Activated naive CD8-positive, alpha-beta T cell treated with anti-CD3 and anti-CD28 coated beads, Interleukin-2, amount 50 U/mL, for 24 hours (primary cell): ENCODE results near the gene DHFR.
"Not testable (repeated sequence)": the region's sequence is repeated elsewhere in the genome, so short reads cannot be mapped to it uniquely, and the experiment has no call there.

ENCODE experiments used
- ATAC-seq: fragments of 150-1000 bp; cut with Tn5 transposase; one replicate; pipeline ENCODE4 v1.10.0; 2021
- DNase-seq: peaks from one replicate; pipeline ENCODE4 v3.0.0; 2021
- H3K27ac Mint-ChIP-seq: one replicate; pipeline ENCODE4 v1.8.0; 2021; ENCODE audit warnings: mild to moderate bottlenecking, mixed read lengths
- H3K27me3 Mint-ChIP-seq: one replicate; pipeline ENCODE4 v1.8.0; 2021; ENCODE audit warnings: mixed read lengths
- H3K36me3 Mint-ChIP-seq: one replicate; pipeline ENCODE4 v1.8.0; 2021; ENCODE audit warnings: low read depth, mixed read lengths
- H3K4me1 Mint-ChIP-seq: one replicate; pipeline ENCODE4 v1.8.0; 2021; ENCODE audit warnings: mixed read lengths
- H3K4me3 Mint-ChIP-seq: one replicate; pipeline ENCODE4 v1.8.0; 2021; ENCODE audit warnings: mild to moderate bottlenecking, moderate library complexity, mixed read lengths
- H3K9me3 Mint-ChIP-seq: one replicate; pipeline ENCODE4 v1.8.0; 2021; ENCODE audit warnings: mixed read lengths

DHFR gene

GRCh38 chr5:80668016-80668969, 13.5 kb upstream of the DHFR start:
- H3K27ac Mint-ChIP-seq = no peak overlapping the region
- no peaks in the 10 kb centered on the region for H3K9me3 Mint-ChIP-seq
- peaks cover 39% of the 10 kb centered on the region for H3K36me3 Mint-ChIP-seq
- no peaks in the 10 kb centered on the region for H3K27me3 Mint-ChIP-seq
- DNase-seq (no peak), ATAC-seq (peak; percentile 65)
- no peak overlapping the region for H3K4me3 Mint-ChIP-seq
- peaks cover 17% of the 10 kb centered on the region for H3K4me1 Mint-ChIP-seq

GRCh38 chr5:80667384-80667783, 12.6 kb upstream of the DHFR start:
- DNase-seq (no peak), ATAC-seq (no peak)
- no peak overlapping the region for H3K4me3 Mint-ChIP-seq
- no peaks in the 10 kb centered on the region for H3K9me3 Mint-ChIP-seq
- no peak overlapping the region for H3K27ac Mint-ChIP-seq
- H3K36me3 Mint-ChIP-seq = peaks cover 40% of the 10 kb centered on the region
- H3K4me1 Mint-ChIP-seq = peaks cover 21% of the 10 kb centered on the region
- H3K27me3 Mint-ChIP-seq = no peaks in the 10 kb centered on the region

- Mint-ChIP-seq H3K9me3 (no peaks in the 10 kb centered on the region), H3K27ac (no peak overlapping the region), H3K4me3 (no peak overlapping the region), H3K27me3 (no peaks in the 10 kb centered on the region), H3K36me3 (peaks cover 50% of the 10 kb centered on the region), H3K4me1 (peaks cover 26% of the 10 kb centered on the region)
- no peak for DNase-seq
- ATAC-seq = no peak
Observed at GRCh38 chr5:80665057-80665456, 10.3 kb upstream of the DHFR start.

GRCh38 chr5:80662108-80662507, 7.3 kb upstream of the DHFR start:
- DNase-seq (no peak), ATAC-seq (peak; percentile 57)
- no peak overlapping the region for H3K4me3 Mint-ChIP-seq
- H3K36me3 Mint-ChIP-seq = peaks cover 68% of the 10 kb centered on the region
- peaks cover 31% of the 10 kb centered on the region for H3K4me1 Mint-ChIP-seq
- no peak overlapping the region for H3K27ac Mint-ChIP-seq
- no peaks in the 10 kb centered on the region for H3K27me3 Mint-ChIP-seq
- H3K9me3 Mint-ChIP-seq = no peaks in the 10 kb centered on the region

- H3K27ac Mint-ChIP-seq, H3K27me3 Mint-ChIP-seq, H3K4me3 Mint-ChIP-seq, DNase-seq, ATAC-seq, H3K9me3 Mint-ChIP-seq: not testable (repeated sequence)
- peaks cover 71% of the 10 kb centered on the region for H3K36me3 Mint-ChIP-seq
- peaks cover 40% of the 10 kb centered on the region for H3K4me1 Mint-ChIP-seq
Observed at GRCh38 chr5:80660661-80661060, 5.9 kb upstream of the DHFR start.

- H3K4me1 Mint-ChIP-seq = peaks cover 36% of the 10 kb centered on the region
- H3K4me3 Mint-ChIP-seq = no peak overlapping the region
- H3K9me3 Mint-ChIP-seq = no peaks in the 10 kb centered on the region
- ATAC-seq (no peak), DNase-seq (no peak)
- H3K27ac Mint-ChIP-seq = no peak overlapping the region
- peaks cover 62% of the 10 kb centered on the region for H3K36me3 Mint-ChIP-seq
- H3K27me3 Mint-ChIP-seq = no peaks in the 10 kb centered on the region
Observed at GRCh38 chr5:80659106-80659505, 4.3 kb upstream of the DHFR start.

- peaks cover 55% of the 10 kb centered on the region for H3K36me3 Mint-ChIP-seq
- H3K27ac Mint-ChIP-seq = peak overlapping the region; percentile 95
- no peaks in the 10 kb centered on the region for H3K27me3 Mint-ChIP-seq
- no peaks in the 10 kb centered on the region for H3K9me3 Mint-ChIP-seq
- no peak for DNase-seq
- peak overlapping the region; percentile 92 for H3K4me3 Mint-ChIP-seq
- H3K4me1 Mint-ChIP-seq = peaks cover 37% of the 10 kb centered on the region
- no peak for ATAC-seq
Observed at GRCh38 chr5:80656425-80656824, 1.6 kb upstream of the DHFR start.

- H3K4me1 Mint-ChIP-seq = peaks cover 35% of the 10 kb centered on the region
- ATAC-seq = no peak
- no peaks in the 10 kb centered on the region for H3K27me3 Mint-ChIP-seq
- no peak for DNase-seq
- H3K27ac Mint-ChIP-seq = peak overlapping the region; percentile 95
- no peaks in the 10 kb centered on the region for H3K9me3 Mint-ChIP-seq
- peaks cover 47% of the 10 kb centered on the region for H3K36me3 Mint-ChIP-seq
- peak overlapping the region; percentile 92 for H3K4me3 Mint-ChIP-seq
Observed at GRCh38 chr5:80655231-80655774, 520 bp upstream of the DHFR start.

- Mint-ChIP-seq H3K4me1 (peaks cover 35% of the 10 kb centered on the region), H3K36me3 (peaks cover 36% of the 10 kb centered on the region), H3K27ac (peak overlapping the region; percentile 84), H3K4me3 (peak overlapping the region; percentile 92), H3K27me3 (no peaks in the 10 kb centered on the region), H3K9me3 (no peaks in the 10 kb centered on the region)
- DNase-seq (peak; percentile 52), ATAC-seq (no peak)
Observed at GRCh38 chr5:80654054-80654390, 761 bp downstream of the DHFR start.

GRCh38 chr5:80653502-80653901, 1.3 kb downstream of the DHFR start:
- Mint-ChIP-seq H3K9me3 (no peaks in the 10 kb centered on the region), H3K4me1 (peaks cover 35% of the 10 kb centered on the region), H3K4me3 (peak overlapping the region; percentile 92), H3K27me3 (no peaks in the 10 kb centered on the region), H3K27ac (peak overlapping the region; percentile 84), H3K36me3 (peaks cover 40% of the 10 kb centered on the region)
- ATAC-seq = no peak
- no peak for DNase-seq

GRCh38 chr5:80646926-80647325, 7.9 kb downstream of the DHFR start:
- Mint-ChIP-seq H3K36me3 (peaks cover 53% of the 10 kb centered on the region), H3K27me3 (no peaks in the 10 kb centered on the region), H3K4me1 (no peaks in the 10 kb centered on the region), H3K9me3 (no peaks in the 10 kb centered on the region), H3K27ac (no peak overlapping the region), H3K4me3 (no peak overlapping the region)
- DNase-seq (no peak), ATAC-seq (no peak)

GRCh38 chr5:80644900-80645299, 9.9 kb downstream of the DHFR start:
- no peak overlapping the region for H3K4me3 Mint-ChIP-seq
- peaks cover 69% of the 10 kb centered on the region for H3K36me3 Mint-ChIP-seq

GRCh38 chr5:80641353-80641752, 13.4 kb downstream of the DHFR start:
- Mint-ChIP-seq H3K27me3 (no peaks in the 10 kb centered on the region), H3K36me3 (peaks cover 70% of the 10 kb centered on the region)

More at GRCh38 chr5:80644900-80645299, 9.9 kb downstream of the DHFR start:
- Mint-ChIP-seq H3K9me3 (no peaks in the 10 kb centered on the region), H3K27me3 (no peaks in the 10 kb centered on the region), H3K27ac (no peak overlapping the region), H3K4me1 (no peaks in the 10 kb centered on the region)
- no peak for ATAC-seq
- DNase-seq = no peak

GRCh38 chr5:80634193-80634592, 20.6 kb downstream of the DHFR start:
- no peak for DNase-seq
- Mint-ChIP-seq H3K27ac (no peak overlapping the region), H3K36me3 (peaks cover 70% of the 10 kb centered on the region), H3K9me3 (no peaks in the 10 kb centered on the region), H3K27me3 (no peaks in the 10 kb centered on the region), H3K4me3 (no peak overlapping the region), H3K4me1 (peaks cover 17% of the 10 kb centered on the region)
- no peak for ATAC-seq

More at GRCh38 chr5:80641353-80641752, 13.4 kb downstream of the DHFR start:
- ATAC-seq (no peak), DNase-seq (no peak)
- H3K4me1 Mint-ChIP-seq = peaks cover 6% of the 10 kb centered on the region
- H3K4me3 Mint-ChIP-seq = no peak overlapping the region
- H3K9me3 Mint-ChIP-seq = no peaks in the 10 kb centered on the region
- no peak overlapping the region for H3K27ac Mint-ChIP-seq

- Mint-ChIP-seq H3K27ac (no peak overlapping the region), H3K4me1 (peaks cover 12% of the 10 kb centered on the region), H3K36me3 (peaks cover 60% of the 10 kb centered on the region), H3K4me3 (no peak overlapping the region), H3K27me3 (no peaks in the 10 kb centered on the region), H3K9me3 (no peaks in the 10 kb centered on the region)
- DNase-seq (no peak), ATAC-seq (no peak)
Observed at GRCh38 chr5:80632700-80633099, 22.1 kb downstream of the DHFR start.
